KMS-11 (cell line): ENCODE measurements around the gene CELA2B.
A peak's percentile ranks its signal among the peaks of the same experiment; 100 is the strongest.

Source experiments
- H2AFZ ChIP-seq: fragments of 200-600 bp; sonication (generic); 2 replicates; pipeline ENCODE4 v1.6.1; 2016; ENCODE audit warnings: antibody characterized with exemption, mixed run types, low read depth
- H3K27ac ChIP-seq: fragments of 200-600 bp; sonication (generic); 2 replicates; pipeline ENCODE4 v1.6.1; 2016; ENCODE audit warnings: mild to moderate bottlenecking, mixed run types
- H3K27me3 ChIP-seq: fragments of 200-600 bp; sonication (generic); 2 replicates; pipeline ENCODE4 v1.6.1; 2017; ENCODE audit warnings: mild to moderate bottlenecking, low read depth, mixed run types, moderate library complexity; ENCODE audit not compliant: insufficient read depth
- H3K36me3 ChIP-seq: fragments of 200-600 bp; sonication (generic); 2 replicates; pipeline ENCODE4 v1.6.1; 2017; ENCODE audit warnings: mild to moderate bottlenecking, mixed run types; ENCODE audit not compliant: insufficient read depth
- H3K4me1 ChIP-seq: fragments of 200-600 bp; sonication (generic); 2 replicates; pipeline ENCODE4 v1.6.1; 2016; ENCODE audit warnings: mild to moderate bottlenecking, low read depth, mixed run types; ENCODE audit not compliant: poor library complexity, severe bottlenecking
- H3K4me2 ChIP-seq: fragments of 200-600 bp; sonication (generic); 2 replicates; pipeline ENCODE4 v1.7.0; 2016; ENCODE audit warnings: mild to moderate bottlenecking, mixed run types
- H3K4me3 ChIP-seq: fragments of 200-600 bp; sonication (generic); IDR thresholded peaks from 2 replicates; pipeline ENCODE4 v1.6.1; 2017; ENCODE audit warnings: low read depth, low read length, mixed read lengths; ENCODE audit not compliant: insufficient read depth
- H3K79me2 ChIP-seq: fragments of 200-600 bp; sonication (generic); 2 replicates; pipeline ENCODE4 v1.6.1; 2016; ENCODE audit warnings: low read depth, mixed run types; ENCODE audit not compliant: insufficient read depth
- H3K9ac ChIP-seq: fragments of 200-600 bp; sonication (generic); 2 replicates; pipeline ENCODE4 v1.6.1; 2016; ENCODE audit warnings: mild to moderate bottlenecking, mixed run types
- H4K20me1 ChIP-seq: fragments of 200-600 bp; sonication (generic); 2 replicates; pipeline ENCODE4 v1.6.1; 2016; ENCODE audit warnings: mild to moderate bottlenecking, mixed run types; ENCODE audit not compliant: insufficient read depth
- CTCF ChIP-seq: fragments of 200-600 bp; sonication (generic); conservative IDR thresholded peaks from 2 replicates; pipeline ENCODE4 v1.6.1; 2017; ENCODE audit warnings: low read depth, mild to moderate bottlenecking, antibody characterized with exemption, low read length, moderate library complexity, mixed read lengths

The CELA2B gene

GRCh38 chr1:15523104-15524020 is 47.5 kb downstream of the CELA2B start:
- H3K79me2 ChIP-seq: peaks cover 7% of the 10 kb centered on the region; the same call in 1 of the 2 replicates
- peak overlapping the region; percentile 95 for H3K4me2 ChIP-seq
- peak overlapping the region; percentile 78 for H2AFZ ChIP-seq
- TF ChIP-seq CTCF: no peak
- peak overlapping the region; percentile 38; the same call in 1 of the 2 replicates for H3K9ac ChIP-seq
- peak overlapping the region; percentile 49; the same call in 1 of the 2 replicates for H3K27ac ChIP-seq
- no peaks in the 10 kb centered on the region for H3K36me3 ChIP-seq
- H3K4me3 ChIP-seq: peak overlapping the region; percentile 84
- peaks cover 21% of the 10 kb centered on the region for H3K4me1 ChIP-seq
- H4K20me1 ChIP-seq: no peaks in the 10 kb centered on the region
- no peaks in the 10 kb centered on the region for H3K27me3 ChIP-seq

GRCh38 chr1:15524021-15524282 is 48.0 kb downstream of the CELA2B start, which contains the start of gene CASP9:
Gene CASP9 (minus strand): TSS chr1:15524215. CDS start chr1:15524200, 15 bp downstream.
- H3K27ac ChIP-seq: peak within 1 kb of the TSS; percentile 61
- H3K4me3 ChIP-seq: peak within 1 kb of the TSS; percentile 84
- TF ChIP-seq CTCF: no peak
- H3K4me2 ChIP-seq: peak within 1 kb of the TSS; percentile 95
- H3K4me1 ChIP-seq: peaks cover 21% of the 10 kb centered on the region
- peak within 1 kb of the TSS; percentile 38; the same call in 1 of the 2 replicates for H3K9ac ChIP-seq
- no peaks in the 10 kb centered on the region for H3K27me3 ChIP-seq
- H3K36me3 ChIP-seq: no peaks in the 10 kb centered on the region
- peak within 1 kb of the TSS; percentile 78 for H2AFZ ChIP-seq
- peaks cover 7% of the 10 kb centered on the region; the same call in 1 of the 2 replicates for H3K79me2 ChIP-seq
- H4K20me1 ChIP-seq: no peaks in the 10 kb centered on the region

GRCh38 chr1:15524283-15525049 is 48.6 kb downstream of the CELA2B start:
- H3K4me3 ChIP-seq: no peak overlapping the region
- H3K4me2 ChIP-seq: no peak overlapping the region
- no peak overlapping the region; the same call in 1 of the 2 replicates for H2AFZ ChIP-seq
- no peaks in the 10 kb centered on the region for H4K20me1 ChIP-seq
- peak overlapping the region; percentile 37; the same call in 1 of the 2 replicates for H3K9ac ChIP-seq
- TF ChIP-seq CTCF: no peak
- peaks cover 7% of the 10 kb centered on the region; the same call in 1 of the 2 replicates for H3K79me2 ChIP-seq
- H3K27ac ChIP-seq: peak overlapping the region; percentile 61
- H3K4me1 ChIP-seq: peaks cover 21% of the 10 kb centered on the region
- no peaks in the 10 kb centered on the region for H3K27me3 ChIP-seq
- no peaks in the 10 kb centered on the region for H3K36me3 ChIP-seq

- Histone ChIP-seq H3K4me1 (peaks cover 21% of the 10 kb centered on the region), H3K27ac (peak overlapping the region; percentile 36), H3K36me3 (no peaks in the 10 kb centered on the region), H4K20me1 (no peaks in the 10 kb centered on the region), H3K9ac (peak overlapping the region; percentile 27; the same call in 1 of the 2 replicates), H3K4me3 (peak overlapping the region; percentile 41), H3K4me2 (peak overlapping the region; percentile 94), H2AFZ (peak overlapping the region; percentile 53; the same call in 1 of the 2 replicates), H3K27me3 (no peaks in the 10 kb centered on the region), H3K79me2 (peaks cover 7% of the 10 kb centered on the region; the same call in 1 of the 2 replicates)
- no peak for TF ChIP-seq CTCF
Measured at GRCh38 chr1:15525050-15526020, 49.4 kb downstream of the CELA2B start.
